Hematopoietic multipotent progenitor cell treated with erythropoietin and hydrocortisone succinate and interleukin-3 and kit ligand, for 6 days (in vitro differentiated cells): Measurements from ENCODE around the gene FMN1.
"Not testable (repeated sequence)": the region's sequence is repeated elsewhere in the genome, so short reads cannot be mapped to it uniquely, and the experiment has no call there.

Experiments
- DNase-seq: peaks from one replicate; pipeline ENCODE4 v3.0.0-alpha.2; 2015

Gene FMN1

DNA sequence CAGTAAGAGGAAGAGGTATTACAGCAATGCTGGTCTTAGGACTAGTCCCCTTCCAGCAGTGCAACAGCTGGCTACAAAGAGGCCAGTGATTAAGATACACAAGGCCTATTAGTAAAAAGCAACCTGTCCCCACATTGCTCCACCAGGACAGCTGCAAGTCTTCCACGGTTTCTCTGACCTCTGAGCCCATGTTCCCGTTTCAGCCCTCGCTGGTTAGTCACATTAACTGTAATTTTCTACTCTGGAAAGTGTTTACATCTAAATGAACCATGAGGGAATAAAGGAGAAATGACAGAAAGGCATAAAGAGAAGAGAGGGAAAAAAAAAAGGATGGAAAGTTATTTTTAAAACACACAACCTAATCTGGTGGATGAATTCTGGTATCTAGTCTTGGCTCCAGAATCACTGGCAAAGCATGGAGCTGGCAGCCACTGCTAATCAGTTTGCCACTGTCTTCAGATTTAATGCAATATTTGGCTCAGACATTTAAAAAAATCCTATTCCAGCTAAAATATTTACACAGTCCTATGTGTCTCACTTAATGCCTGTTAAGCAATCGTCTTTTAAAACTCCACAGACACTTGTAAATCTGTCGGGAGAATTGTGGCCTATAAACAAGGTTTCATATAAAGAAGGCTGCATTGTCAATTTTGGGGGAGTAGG lies 321.8 kb downstream of the FMN1 start:
- DNase-seq, result no peak

GRCh38 chr15:32871883-32872282 lies 322.6 kb downstream of the FMN1 start:
- no peak for DNase-seq

DNA sequence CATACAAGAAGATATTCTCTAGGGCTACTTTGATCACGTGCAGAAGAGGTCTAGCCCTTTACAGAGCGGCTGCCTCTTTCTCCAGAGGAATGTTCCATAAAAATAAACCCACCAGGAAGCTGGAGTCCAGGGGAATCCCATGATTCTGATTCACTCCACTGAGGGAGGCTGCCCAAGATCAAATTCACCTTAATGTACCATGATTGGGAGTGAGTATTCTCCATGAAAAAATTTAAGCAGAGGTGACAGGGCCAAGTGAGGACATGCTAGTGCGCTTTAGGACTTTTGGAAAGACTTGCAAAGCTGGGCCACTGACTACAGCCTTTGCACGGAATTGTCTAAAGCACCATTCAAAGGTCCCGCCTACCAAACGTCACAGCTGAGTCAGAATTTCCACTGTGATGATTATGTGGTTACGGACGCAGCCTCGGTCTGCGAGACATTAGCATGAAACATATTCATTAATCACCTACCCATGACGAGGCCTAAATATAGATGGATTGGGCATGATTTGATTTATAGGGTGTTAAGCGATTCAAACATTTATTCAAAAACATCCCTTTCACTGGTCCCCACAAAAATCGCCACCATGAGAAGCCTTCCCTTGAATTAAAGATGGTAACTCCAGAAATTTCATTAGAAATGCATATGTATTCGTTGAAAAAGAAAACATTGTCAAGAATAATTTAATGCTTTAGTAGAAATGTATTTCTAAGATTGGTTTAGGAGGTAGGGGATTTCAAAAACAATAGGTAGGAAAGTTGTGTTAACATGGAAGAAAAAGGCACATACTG lies 324.1 kb downstream of the FMN1 start:
- no peak for DNase-seq

DNA sequence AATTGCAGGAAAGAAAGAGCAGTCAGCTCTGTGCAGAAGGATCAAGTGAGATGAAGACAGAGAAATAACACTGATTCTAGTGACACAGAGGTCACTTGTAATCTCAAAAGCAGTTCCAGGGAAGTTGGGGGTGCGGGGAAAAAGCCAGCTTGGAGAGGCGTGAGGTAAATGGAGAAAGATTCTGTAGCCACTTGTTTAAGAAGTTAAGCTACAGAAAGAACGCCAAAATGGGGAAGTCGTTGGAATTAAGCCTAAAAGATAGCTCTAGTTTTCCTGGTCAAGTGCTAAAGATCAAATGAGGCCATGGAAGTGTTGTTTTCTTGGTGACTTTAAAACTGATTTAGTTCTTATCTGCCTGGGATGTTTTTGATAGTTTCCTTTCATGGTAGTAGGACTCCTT lies 324.7 kb downstream of the FMN1 start:
- no peak for DNase-seq

GRCh38 chr15:32867313-32867626 lies 327.2 kb downstream of the FMN1 start:
- no peak for DNase-seq

- DNase-seq, result peak; percentile 10
Observed at GRCh38 chr15:32866454-32867312, 327.8 kb downstream of the FMN1 start.

GRCh38 chr15:32864841-32865240 lies 329.7 kb downstream of the FMN1 start:
- no peak for DNase-seq

DNA sequence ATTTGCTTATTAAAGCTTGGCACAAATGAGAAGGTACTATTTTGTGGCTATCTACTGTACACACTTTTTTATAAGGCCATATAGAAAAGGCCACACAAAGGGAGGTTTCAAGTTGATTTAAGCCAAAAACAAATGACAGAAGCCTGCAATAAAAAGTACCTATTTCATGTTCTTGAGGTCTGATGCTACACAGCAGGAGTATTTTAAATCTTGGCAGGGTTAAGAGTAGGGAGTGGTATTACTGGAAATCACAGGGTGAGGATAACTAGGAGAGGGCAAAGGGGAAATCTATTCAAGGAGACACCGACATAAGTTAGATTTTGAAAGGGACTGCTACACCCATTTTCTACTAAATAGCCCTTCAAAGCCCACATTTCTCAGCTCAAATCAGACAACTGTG lies 330.5 kb downstream of the FMN1 start:
- no peak for DNase-seq

GRCh38 chr15:32861761-32862160 lies 332.8 kb downstream of the FMN1 start:
- no peak for DNase-seq

GRCh38 chr15:32861174-32861573 lies 333.3 kb downstream of the FMN1 start:
- DNase-seq, result no peak

GRCh38 chr15:32859996-32860395 lies 334.5 kb downstream of the FMN1 start:
- DNase-seq, result no peak

- no peak for DNase-seq
Observed at GRCh38 chr15:32859251-32859650, 335.3 kb downstream of the FMN1 start.

DNA sequence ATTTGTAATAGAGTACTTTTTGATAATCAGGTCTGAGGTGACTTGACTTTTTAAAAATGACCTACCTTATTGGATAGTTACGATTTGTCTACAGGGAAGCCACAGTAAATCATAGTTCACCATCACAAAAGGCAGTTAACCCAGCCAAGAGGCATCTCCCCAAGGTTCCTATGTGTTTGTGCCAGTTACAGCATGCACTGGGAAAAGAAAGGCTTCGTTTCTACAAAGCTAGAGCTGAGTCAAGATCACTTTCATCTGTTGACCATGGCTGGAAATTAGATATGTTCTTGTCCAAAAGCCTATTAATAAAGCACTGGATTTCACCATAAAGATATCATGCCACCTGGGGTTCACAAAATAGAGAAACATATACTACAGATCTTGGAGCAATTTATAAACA lies 336.8 kb downstream of the FMN1 start:
- no peak for DNase-seq

- DNase-seq, result no peak
Observed at GRCh38 chr15:32856753-32857152, 337.8 kb downstream of the FMN1 start.

DNA sequence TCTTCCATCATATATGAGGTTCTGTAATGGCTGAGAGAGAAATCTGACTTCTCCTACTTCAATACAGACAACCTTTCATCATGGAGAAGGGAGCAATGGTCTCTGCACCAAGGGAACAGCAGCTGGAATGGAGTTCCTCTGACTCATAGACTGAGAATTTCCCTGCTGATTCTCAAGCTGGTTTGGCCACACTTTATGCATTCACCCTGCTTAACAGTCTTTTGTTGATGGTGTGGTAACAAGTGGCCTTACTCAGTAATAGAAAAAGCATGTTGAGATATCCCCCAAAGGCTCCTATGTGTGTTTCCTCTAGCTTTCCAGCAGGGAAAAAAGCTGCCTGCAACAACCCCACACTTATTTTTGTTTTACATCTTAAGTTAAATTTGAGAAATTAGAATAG lies 338.6 kb downstream of the FMN1 start:
- no peak for DNase-seq

- no peak for DNase-seq
Observed at GRCh38 chr15:32853592-32853991, 340.9 kb downstream of the FMN1 start.

- DNase-seq, result no peak
Observed at GRCh38 chr15:32852771-32853170, 341.7 kb downstream of the FMN1 start.

GRCh38 chr15:32852017-32852416 lies 342.5 kb downstream of the FMN1 start:
- no peak for DNase-seq

DNA sequence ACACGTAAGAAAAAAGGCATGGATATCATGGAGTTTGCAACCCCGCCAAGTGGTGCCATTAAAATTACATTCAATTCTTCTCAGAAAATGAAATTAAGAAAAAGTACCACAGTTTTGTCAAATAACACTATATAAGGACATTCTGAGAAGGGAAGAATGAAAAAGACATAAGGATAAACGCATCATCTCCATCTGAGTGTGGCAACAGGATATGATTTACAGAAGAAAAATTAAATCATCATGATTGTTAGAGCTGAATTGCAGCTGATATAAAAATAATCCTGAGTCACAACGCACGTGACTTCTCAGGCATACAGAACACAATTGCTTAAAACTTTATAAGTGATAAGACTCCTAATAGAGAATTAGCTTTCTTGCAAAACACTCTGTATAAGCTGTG lies 342.9 kb downstream of the FMN1 start:
- DNase-seq, result no peak

DNA sequence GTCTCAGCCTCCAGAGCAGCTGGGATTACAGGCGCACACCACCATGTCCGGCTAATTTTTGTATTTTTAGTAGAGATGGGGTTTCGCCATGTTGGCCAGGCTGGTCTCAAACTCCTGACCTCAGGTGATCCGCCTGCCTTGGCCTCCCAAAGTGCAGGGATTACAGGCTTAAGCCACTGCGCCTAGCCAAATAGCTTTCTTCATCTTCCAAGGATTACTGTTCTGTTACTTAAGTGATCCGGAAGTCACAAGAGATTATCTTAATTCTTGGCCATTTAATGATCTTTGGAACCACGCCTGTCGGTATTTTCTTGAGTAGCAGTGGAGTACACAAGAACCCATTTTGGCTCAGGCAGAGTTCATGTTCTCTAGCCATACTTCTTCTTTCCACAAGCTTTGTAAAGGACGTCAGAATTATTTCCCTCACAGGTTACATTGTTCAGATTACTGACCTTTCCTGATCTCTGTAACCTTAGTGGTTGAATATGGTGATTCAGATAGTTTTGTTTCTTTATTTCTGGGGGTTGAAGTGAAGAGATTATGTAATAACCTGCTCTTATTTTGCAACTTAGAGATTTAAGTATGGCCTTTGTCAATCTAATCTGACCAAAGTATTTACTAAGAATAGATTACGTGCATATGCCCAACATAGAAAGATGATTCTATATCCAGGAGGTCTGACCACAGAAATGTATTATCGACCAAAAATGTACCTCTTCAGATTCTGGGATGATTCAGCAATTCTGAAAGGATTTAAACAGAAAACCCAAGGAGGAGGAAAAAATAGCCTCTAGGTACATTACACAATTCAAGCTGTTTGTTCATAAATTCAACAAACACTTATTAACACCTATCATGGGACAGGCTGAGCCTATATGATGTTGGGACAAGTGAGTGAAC lies 344.5 kb downstream of the FMN1 start:
- peak; percentile 19 for DNase-seq

GRCh38 chr15:32846671-32847070 lies 347.8 kb downstream of the FMN1 start:
- DNase-seq, result not testable (repeated sequence)

- DNase-seq, result peak; percentile 59
Observed at GRCh38 chr15:32844118-32844711, 350.3 kb downstream of the FMN1 start.
